Measurements from ENCODE around the gene KIF26B. TPM values are rescaled to one million over a fixed set of nuclear protein-coding genes. Genes with fewer than 3 reads are reported as not detected.

KIF26B gene
- total and polyA plus RNA-seq, 2 of the 4 experiments (the other 2 are of a cell fraction): 0.53 to 0.54 TPM

DNA sequence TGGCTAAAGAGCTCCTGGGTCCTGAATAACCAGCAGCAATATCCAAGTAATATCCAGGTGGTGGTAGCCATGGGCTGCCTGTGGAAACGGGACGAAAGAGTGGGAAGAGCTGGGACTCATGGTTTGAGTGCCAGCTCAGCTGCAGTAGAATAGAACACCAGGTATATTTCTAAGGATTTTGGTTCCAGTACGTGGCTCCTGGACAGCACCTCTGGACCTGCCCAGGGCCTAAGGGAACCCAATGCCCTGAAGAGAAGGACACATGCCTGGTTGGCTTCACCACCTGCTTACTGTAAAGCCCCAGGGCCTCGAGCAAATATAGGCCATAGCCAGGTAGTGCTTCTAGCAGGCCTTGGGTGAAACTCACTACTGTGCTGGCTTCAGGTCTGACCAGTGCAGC is 566.7 kb downstream of the KIF26B start:
- Histone ChIP-seq H3K18ac (ENCODE audit: low read depth, low read length) (no peak overlapping the region), H3K56ac (ENCODE audit: extremely low read depth, insufficient read depth, low read length) (no peak overlapping the region), H3K36me3 (ENCODE audit: control insufficient read depth, insufficient read depth, low read length) (no peaks in the 10 kb centered on the region), H4K5ac (ENCODE audit: low read depth, low read length) (no peak overlapping the region), H2BK120ac (ENCODE audit: low read depth, low read length) (no peak overlapping the region), H3K9me1 (ENCODE audit: insufficient read depth, low read length) (0 out of 2 replicates have a peak, but pooled peaks cover under 1% of the 10 kb centered on the region), H3K9me3 (ENCODE audit: control insufficient read depth, insufficient read depth, low read length) (no peaks in the 10 kb centered on the region; the same call in 1 of the 2 replicates), H4K8ac (ENCODE audit: low read depth in 2 of 2, low read length in 2 of 2) (no peak overlapping the region), H3K27me3 (ENCODE audit: control insufficient read depth, insufficient read depth, low read length) (no peaks in the 10 kb centered on the region; the same call in 1 of the 2 replicates), H3K4me1 (ENCODE audit: control insufficient read depth, insufficient read depth, low read length) (peaks cover under 1% of the 10 kb centered on the region; the same call in 1 of the 2 replicates), H3K4me2 (ENCODE audit: low read depth, low read length) (no peak overlapping the region), H3K4ac (ENCODE audit: low read depth, low read length) (no peak overlapping the region), H4K91ac (ENCODE audit: insufficient read depth, low read depth, low read length) (no peak overlapping the region), H2BK15ac (ENCODE audit: low read depth, low read length) (no peak overlapping the region), H3K14ac (replicated peaks; ENCODE audit: low read depth, low read length) (no peak overlapping the region), H2AK9ac (replicated peaks; ENCODE audit: low read depth, low read length, poor library complexity) (no peak overlapping the region), H2BK5ac (ENCODE audit: low read depth, low read length, poor library complexity, severe bottlenecking) (no peak overlapping the region), H3K23ac (ENCODE audit: low read depth, low read length) (no peak overlapping the region), H2AK5ac (ENCODE audit: low read depth, low read length) (no peak overlapping the region), H2BK20ac (ENCODE audit: low read depth, low read length) (no peak overlapping the region), H3K4me3 (ENCODE audit: insufficient read depth, low read depth, low read length) (no peak overlapping the region), H2AFZ (replicated peaks; ENCODE audit: low read length, poor library complexity) (no peak overlapping the region), H3K27ac (ENCODE audit: insufficient read depth, low read length) (no peak overlapping the region), H3K79me1 (ENCODE audit: low read depth in 1 of 2, low read length in 2 of 2) (no peaks in the 10 kb centered on the region), H4K20me1 (ENCODE audit: insufficient read depth, low read length) (no peaks in the 10 kb centered on the region), H3K9ac (ENCODE audit: low read depth, low read length) (no peak overlapping the region)
- dilution Hi-C loops (cut with HindIII; ENCODE audit: low sequenced_read_pairs, unreplicated experiment): no loop called here
- no peak for DNase-seq
- in situ Hi-C loops (cut with MboI; ENCODE audit: low sequenced_read_pairs): no loop called here
- BruUV-seq (replicated peaks): no TSS peak
- TF ChIP-seq RFX5 (IDR thresholded peaks at IDR 0.05; ENCODE audit: low read depth, low read length) (no peak), BHLHE40 (IDR thresholded peaks at IDR 0.05; ENCODE audit: low read depth, low read length) (no peak), RAD21 (IDR thresholded peaks at IDR 0.05; ENCODE audit: low read length) (no peak), CEBPB (IDR thresholded peaks at IDR 0.05; ENCODE audit: low read depth, low read length) (no peak), RCOR1 (IDR thresholded peaks at IDR 0.05; ENCODE audit: insufficient replicate concordance, low read length) (no peak), NFE2L2 (IDR thresholded peaks at IDR 0.05; ENCODE audit: low read depth, low read length) (no peak), FOS (IDR thresholded peaks at IDR 0.05; ENCODE audit: low read depth, low read length) (no peak), CHD1 (IDR thresholded peaks at IDR 0.05; ENCODE audit: low read depth, low read length) (no peak)
- TF ChIP-seq, protein P1, sequence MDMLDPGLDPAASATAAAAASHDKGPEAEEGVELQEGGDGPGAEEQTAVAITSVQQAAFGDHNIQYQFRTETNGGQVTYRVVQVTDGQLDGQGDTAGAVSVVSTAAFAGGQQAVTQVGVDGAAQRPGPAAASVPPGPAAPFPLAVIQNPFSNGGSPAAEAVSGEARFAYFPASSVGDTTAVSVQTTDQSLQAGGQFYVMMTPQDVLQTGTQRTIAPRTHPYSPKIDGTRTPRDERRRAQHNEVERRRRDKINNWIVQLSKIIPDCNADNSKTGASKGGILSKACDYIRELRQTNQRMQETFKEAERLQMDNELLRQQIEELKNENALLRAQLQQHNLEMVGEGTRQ (IDR thresholded peaks at IDR 0.05; ENCODE audit: low read depth, low read length): no peak
- TF ChIP-seq, protein P2, sequence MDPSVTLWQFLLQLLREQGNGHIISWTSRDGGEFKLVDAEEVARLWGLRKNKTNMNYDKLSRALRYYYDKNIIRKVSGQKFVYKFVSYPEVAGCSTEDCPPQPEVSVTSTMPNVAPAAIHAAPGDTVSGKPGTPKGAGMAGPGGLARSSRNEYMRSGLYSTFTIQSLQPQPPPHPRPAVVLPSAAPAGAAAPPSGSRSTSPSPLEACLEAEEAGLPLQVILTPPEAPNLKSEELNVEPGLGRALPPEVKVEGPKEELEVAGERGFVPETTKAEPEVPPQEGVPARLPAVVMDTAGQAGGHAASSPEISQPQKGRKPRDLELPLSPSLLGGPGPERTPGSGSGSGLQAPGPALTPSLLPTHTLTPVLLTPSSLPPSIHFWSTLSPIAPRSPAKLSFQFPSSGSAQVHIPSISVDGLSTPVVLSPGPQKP (IDR thresholded peaks at IDR 0.05; ENCODE audit: borderline replicate concordance, low read depth, low read length): no peak
- CTCF ChIA-PET: interaction anchor here (0.6 kb wide), 1 partner anchor 137 kb away, joined by 3 read pairs; no protein-coding TSS in a partner anchor
- POLR2A ChIA-PET (ENCODE audit: unreplicated experiment): no interaction called here
- intact Hi-C loops (cut with micrococcal nuclease): no loop called here
- 50% methylated on average over 1 of the region's 4 CpGs; no CpG with 5 or more reads in 1 of the 2 experiments for WGBS, 2 experiments (ENCODE audit: extremely low coverage in 2 of 2, insufficient read length in 1 of 2)
- ATAC-seq (ENCODE audit: low read depth): no peak

Measured in IMR-90 (cell line).